Right renal cortex interstitium (tissue), 3 donors: ENCODE measurements around the gene NR2F6. TPM values are rescaled to one million over a fixed set of nuclear protein-coding genes. Genes with fewer than 3 reads are reported as not detected.

Experiments used
- DNase-seq, 3 donors: peaks; one replicate each; pipeline ENCODE4 v3.0.0-alpha.2; 2013; ENCODE audit warnings: low read depth in 3 of 3, low spot score in 2 of 3
- polyA plus RNA-seq, 3 donors: library from polyadenylated mRNA; unstranded; fragments of 120-200 nt; gene quantifications; one replicate each; pipeline ENCODE4 v1.2.1, GENCODE V29; 2013; ENCODE audit not compliant: insufficient read length in 3 of 3

NR2F6 gene
- polyA plus RNA-seq, 3 donors: 29.4 to 41.9 (median 34.2) TPM

- DNase-seq: no peak
Measured at GRCh38 chr19:17266026-17266425, 20.3 kb upstream of the NR2F6 start.

GRCh38 chr19:17264641-17264979 is 18.9 kb upstream of the NR2F6 start, which contains the start of gene USHBP1:
Gene USHBP1, minus strand, starts transcription at chr19:17264745. Its CDS starts 446 bp downstream, at chr19:17264299.
- DNase-seq: no peak

- no peak for DNase-seq
Measured at GRCh38 chr19:17263712-17264640, 18.3 kb upstream of the NR2F6 start.

GRCh38 chr19:17262557-17262956 is 16.8 kb upstream of the NR2F6 start:
- DNase-seq: no peak

GRCh38 chr19:17260842-17261325 is 15.2 kb upstream of the NR2F6 start:
- DNase-seq: no peak

GRCh38 chr19:17259934-17260333 is 14.2 kb upstream of the NR2F6 start:
- no peak for DNase-seq

- DNase-seq: no peak
Measured at GRCh38 chr19:17259118-17259780, 13.5 kb upstream of the NR2F6 start.

GRCh38 chr19:17256130-17256529 is 10.4 kb upstream of the NR2F6 start:
- no peak for DNase-seq

GRCh38 chr19:17255150-17255621 is 9.5 kb upstream of the NR2F6 start:
- no peak for DNase-seq

- DNase-seq: no peak
Measured at GRCh38 chr19:17254636-17255035, 8.9 kb upstream of the NR2F6 start.

- DNase-seq: no peak
Measured at GRCh38 chr19:17249887-17250548, 4.3 kb upstream of the NR2F6 start.

GRCh38 chr19:17248011-17248776 is 2.5 kb upstream of the NR2F6 start:
- DNase-seq: no peak

- no peak for DNase-seq
Measured at GRCh38 chr19:17246681-17247425, 1.1 kb upstream of the NR2F6 start.

- DNase-seq: no peak
Measured at GRCh38 chr19:17244618-17245534, 843 bp downstream of the NR2F6 start.

GRCh38 chr19:17243830-17244617 is 1.7 kb downstream of the NR2F6 start:
- no peak for DNase-seq

GRCh38 chr19:17243211-17243829 is 2.4 kb downstream of the NR2F6 start:
- no peak for DNase-seq

GRCh38 chr19:17242431-17243208 is 3.1 kb downstream of the NR2F6 start:
- no peak for DNase-seq
